22Rv1 (cell line): ENCODE measurements around the gene CAMKMT.

Source experiments
- ZFX ChIP-seq: fragments of 450-650 bp; IDR thresholded peaks from 2 replicates; pipeline ENCODE4 v1.6.1; 2017; ENCODE audit warnings: antibody characterized with exemption, borderline replicate concordance
- TF ChIP-seq, protein P1 (sequence below): fragments of 450-650 bp; IDR thresholded peaks from 2 replicates; pipeline ENCODE4 v1.5.1; 2017; ENCODE audit warnings: mild to moderate bottlenecking

DNA sequence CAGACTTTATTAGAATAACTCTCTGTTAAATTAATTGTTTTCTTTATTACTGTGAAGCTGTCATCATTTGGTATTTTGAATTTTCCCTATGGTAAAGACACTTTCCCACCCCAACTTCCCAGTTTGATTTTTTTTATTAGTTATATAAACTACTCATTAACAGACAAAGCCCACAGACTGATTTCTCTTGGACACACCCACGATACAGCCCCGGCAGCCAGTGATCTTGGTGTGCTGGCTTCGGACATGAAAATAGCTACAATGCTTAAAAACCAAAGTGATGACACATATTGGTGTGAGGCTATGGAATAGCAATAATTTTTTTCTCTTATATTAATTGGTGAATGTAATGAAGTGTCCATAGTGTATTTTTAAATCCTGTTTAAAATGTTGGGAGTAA lies 354.4 kb downstream of the CAMKMT start:
- TF ChIP-seq, protein P1, sequence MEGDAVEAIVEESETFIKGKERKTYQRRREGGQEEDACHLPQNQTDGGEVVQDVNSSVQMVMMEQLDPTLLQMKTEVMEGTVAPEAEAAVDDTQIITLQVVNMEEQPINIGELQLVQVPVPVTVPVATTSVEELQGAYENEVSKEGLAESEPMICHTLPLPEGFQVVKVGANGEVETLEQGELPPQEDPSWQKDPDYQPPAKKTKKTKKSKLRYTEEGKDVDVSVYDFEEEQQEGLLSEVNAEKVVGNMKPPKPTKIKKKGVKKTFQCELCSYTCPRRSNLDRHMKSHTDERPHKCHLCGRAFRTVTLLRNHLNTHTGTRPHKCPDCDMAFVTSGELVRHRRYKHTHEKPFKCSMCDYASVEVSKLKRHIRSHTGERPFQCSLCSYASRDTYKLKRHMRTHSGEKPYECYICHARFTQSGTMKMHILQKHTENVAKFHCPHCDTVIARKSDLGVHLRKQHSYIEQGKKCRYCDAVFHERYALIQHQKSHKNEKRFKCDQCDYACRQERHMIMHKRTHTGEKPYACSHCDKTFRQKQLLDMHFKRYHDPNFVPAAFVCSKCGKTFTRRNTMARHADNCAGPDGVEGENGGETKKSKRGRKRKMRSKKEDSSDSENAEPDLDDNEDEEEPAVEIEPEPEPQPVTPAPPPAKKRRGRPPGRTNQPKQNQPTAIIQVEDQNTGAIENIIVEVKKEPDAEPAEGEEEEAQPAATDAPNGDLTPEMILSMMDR, result no peak
- TF ChIP-seq ZFX, result no peak
